Nephron (organoid): ENCODE measurements around the gene FNTB.

Source experiments
- H3K27ac Mint-ChIP-seq, 3 experiments: 2 replicates each; pipeline ENCODE4 v1.8.0; 2020; ENCODE audit warnings: mixed read lengths in 3 of 3, mild to moderate bottlenecking in 2 of 3, moderate library complexity in 1 of 3
- H3K27me3 Mint-ChIP-seq: 2 replicates; pipeline ENCODE4 v1.8.0; 2021; ENCODE audit warnings: low read depth, mild to moderate bottlenecking, moderate library complexity, mixed read lengths
- H3K36me3 Mint-ChIP-seq: 2 replicates; pipeline ENCODE4 v1.8.0; 2020; ENCODE audit warnings: low read depth, mixed read lengths
- H3K4me1 Mint-ChIP-seq: 2 replicates; pipeline ENCODE4 v1.8.0; 2020; ENCODE audit warnings: mixed read lengths
- H3K4me3 Mint-ChIP-seq, 3 experiments: 2 replicates each; pipeline ENCODE4 v1.8.0; 2020; ENCODE audit warnings: mild to moderate bottlenecking in 3 of 3, mixed read lengths in 3 of 3, moderate library complexity in 2 of 3
- H3K9me3 Mint-ChIP-seq: 2 replicates; pipeline ENCODE4 v1.8.0; 2020; ENCODE audit warnings: mixed read lengths
- CTCF ChIP-seq, 3 experiments: fragments of 200-600 bp; sonication (generic); IDR thresholded peaks; one replicate each; pipeline ENCODE4 v1.5.0; 2021; ENCODE audit warnings: antibody characterized with exemption in 3 of 3; ENCODE audit not compliant: unreplicated experiment in 3 of 3

The FNTB gene

GRCh38 chr14:64970041-64970440, 16.7 kb upstream of the FNTB start:
- H3K27ac Mint-ChIP-seq: no peak overlapping the region
- H3K9me3 Mint-ChIP-seq: no peaks in the 10 kb centered on the region
- peaks cover 35% of the 10 kb centered on the region for H3K4me1 Mint-ChIP-seq
- TF ChIP-seq CTCF (IDR thresholded peaks at IDR 0.05; ENCODE audit: unreplicated experiment in 3 of 3): no peak
- H3K36me3 Mint-ChIP-seq: no peaks in the 10 kb centered on the region
- H3K27me3 Mint-ChIP-seq: peaks cover 15% of the 10 kb centered on the region
- H3K4me3 Mint-ChIP-seq: peak overlapping the region; percentile 81 to 88 (median 87)

DNA sequence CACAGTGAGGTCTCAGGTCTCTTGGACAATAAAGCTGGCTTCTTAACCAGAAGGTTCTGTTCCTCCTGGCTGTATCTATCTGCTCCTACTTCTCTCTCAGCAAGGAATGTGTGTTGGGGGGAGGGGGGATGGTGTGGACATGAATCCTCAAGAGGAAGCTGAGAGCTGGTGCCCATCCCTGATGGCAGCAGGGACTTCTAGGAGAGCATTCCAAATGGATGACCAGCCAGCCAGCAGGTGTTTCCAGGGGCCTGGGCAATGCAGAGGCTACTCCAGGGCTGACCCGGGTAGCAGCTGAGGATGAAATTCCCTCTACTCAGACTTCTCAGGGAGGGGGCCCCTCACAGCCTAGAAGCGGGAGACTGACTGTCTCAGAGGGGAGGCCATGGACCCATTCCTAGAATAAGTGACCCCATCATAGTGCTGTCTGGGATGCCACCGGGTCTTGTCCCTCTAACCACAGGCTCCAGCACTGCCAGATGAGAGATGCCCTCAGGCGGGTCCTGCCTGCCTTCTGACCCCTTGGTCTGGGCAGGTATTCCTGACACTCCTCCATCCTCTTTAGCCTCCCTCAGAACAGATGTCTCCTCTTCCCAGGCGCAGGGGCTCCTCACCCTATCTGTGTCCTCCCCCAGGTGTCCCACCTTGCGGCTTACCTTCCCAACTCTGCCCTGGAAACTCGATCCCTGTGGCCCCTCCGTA, 15.8 kb upstream of the FNTB start:
- no peak for TF ChIP-seq CTCF (IDR thresholded peaks at IDR 0.05; ENCODE audit: unreplicated experiment in 3 of 3)
- Mint-ChIP-seq H3K27ac (peak overlapping the region in 2 of 3 experiments; percentile 37 to 73), H3K27me3 (peaks cover 15% of the 10 kb centered on the region), H3K9me3 (no peaks in the 10 kb centered on the region), H3K4me1 (peaks cover 35% of the 10 kb centered on the region), H3K4me3 (peak overlapping the region; percentile 81 to 88 (median 87)), H3K36me3 (no peaks in the 10 kb centered on the region)

GRCh38 chr14:64971491-64971942, 15.2 kb upstream of the FNTB start:
- H3K27ac Mint-ChIP-seq: peak overlapping the region in 1 of 3 experiments; percentile 37
- peak overlapping the region; percentile 81 to 88 (median 87) for H3K4me3 Mint-ChIP-seq
- no peak for TF ChIP-seq CTCF (IDR thresholded peaks at IDR 0.05; ENCODE audit: unreplicated experiment in 3 of 3)
- H3K4me1 Mint-ChIP-seq: peaks cover 35% of the 10 kb centered on the region
- no peaks in the 10 kb centered on the region for H3K36me3 Mint-ChIP-seq
- H3K27me3 Mint-ChIP-seq: peaks cover 18% of the 10 kb centered on the region
- H3K9me3 Mint-ChIP-seq: no peaks in the 10 kb centered on the region

GRCh38 chr14:64971943-64972791, 14.5 kb upstream of the FNTB start, which contains the start of gene RAB15:
Gene RAB15, minus strand, starts transcription at chr14:64972336. Its CDS starts 260 bp downstream, at chr14:64972076.
- TF ChIP-seq CTCF (IDR thresholded peaks at IDR 0.05; ENCODE audit: unreplicated experiment in 3 of 3): no peak
- Mint-ChIP-seq H3K27me3 (peaks cover 18% of the 10 kb centered on the region), H3K4me1 (peaks cover 35% of the 10 kb centered on the region), H3K27ac (peak within 1 kb of the TSS; percentile 37 to 73 (median 41)), H3K4me3 (peak within 1 kb of the TSS; percentile 88 to 90 (median 89)), H3K9me3 (no peaks in the 10 kb centered on the region), H3K36me3 (no peaks in the 10 kb centered on the region)

- Mint-ChIP-seq H3K27me3 (peaks cover 19% of the 10 kb centered on the region), H3K4me3 (peak overlapping the region; percentile 88 to 90 (median 89)), H3K4me1 (peaks cover 31% of the 10 kb centered on the region), H3K36me3 (no peaks in the 10 kb centered on the region), H3K9me3 (no peaks in the 10 kb centered on the region), H3K27ac (peak overlapping the region in 2 of 3 experiments; percentile 41 to 46)
- TF ChIP-seq CTCF (IDR thresholded peaks at IDR 0.05; ENCODE audit: unreplicated experiment in 3 of 3): no peak
Observed at GRCh38 chr14:64973026-64973442, 13.7 kb upstream of the FNTB start.
